Tibial nerve (tissue), 3 donors: ENCODE results near the gene LINC00237.

ENCODE experiments used
- POLR2A ChIP-seq, 2 donors: fragments of 450-650 bp; IDR thresholded peaks; one replicate each; pipeline ENCODE4 v1.6.1; 2017; ENCODE audit warnings: antibody characterized with exemption in 2 of 2, mild to moderate bottlenecking in 2 of 2, moderate library complexity in 2 of 2
- TF ChIP-seq, protein P1 (sequence below), 5 experiments: fragments of 200-600 bp in 3 of 5; fragments of 450-650 bp in 2 of 5; sonication (generic) in 3 of 5; IDR thresholded peaks; one replicate each; pipeline ENCODE4 v1.5.1; 2016 to 2019; ENCODE audit warnings: antibody characterized with exemption in 5 of 5, mild to moderate bottlenecking in 3 of 5, moderate library complexity in 2 of 5

DNA sequence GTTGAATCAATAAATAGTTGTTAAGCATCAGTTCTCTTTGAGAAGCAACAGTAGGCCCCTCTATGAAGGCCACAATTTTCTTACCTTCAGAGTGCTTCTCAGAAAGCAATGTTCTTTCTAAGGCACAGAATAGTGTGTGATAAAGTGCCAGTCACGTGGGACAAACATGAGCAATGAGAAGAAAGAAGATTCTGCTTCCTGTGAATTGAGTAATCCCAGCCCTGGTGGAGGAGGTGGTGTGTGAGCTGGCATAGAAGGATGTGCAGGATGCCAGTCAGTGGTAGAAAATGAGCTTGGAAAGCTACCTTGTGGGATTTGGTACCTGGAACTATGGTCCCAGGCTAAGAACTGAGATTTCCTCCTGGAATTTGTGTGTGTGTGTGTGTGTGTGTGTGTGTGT, 41.4 kb upstream of the LINC00237 start:
- TF ChIP-seq POLR2A (IDR thresholded peaks at IDR 0.05), result no peak
- TF ChIP-seq, protein P1, sequence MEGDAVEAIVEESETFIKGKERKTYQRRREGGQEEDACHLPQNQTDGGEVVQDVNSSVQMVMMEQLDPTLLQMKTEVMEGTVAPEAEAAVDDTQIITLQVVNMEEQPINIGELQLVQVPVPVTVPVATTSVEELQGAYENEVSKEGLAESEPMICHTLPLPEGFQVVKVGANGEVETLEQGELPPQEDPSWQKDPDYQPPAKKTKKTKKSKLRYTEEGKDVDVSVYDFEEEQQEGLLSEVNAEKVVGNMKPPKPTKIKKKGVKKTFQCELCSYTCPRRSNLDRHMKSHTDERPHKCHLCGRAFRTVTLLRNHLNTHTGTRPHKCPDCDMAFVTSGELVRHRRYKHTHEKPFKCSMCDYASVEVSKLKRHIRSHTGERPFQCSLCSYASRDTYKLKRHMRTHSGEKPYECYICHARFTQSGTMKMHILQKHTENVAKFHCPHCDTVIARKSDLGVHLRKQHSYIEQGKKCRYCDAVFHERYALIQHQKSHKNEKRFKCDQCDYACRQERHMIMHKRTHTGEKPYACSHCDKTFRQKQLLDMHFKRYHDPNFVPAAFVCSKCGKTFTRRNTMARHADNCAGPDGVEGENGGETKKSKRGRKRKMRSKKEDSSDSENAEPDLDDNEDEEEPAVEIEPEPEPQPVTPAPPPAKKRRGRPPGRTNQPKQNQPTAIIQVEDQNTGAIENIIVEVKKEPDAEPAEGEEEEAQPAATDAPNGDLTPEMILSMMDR (IDR thresholded peaks at IDR 0.05), result no peak
